HepG2 (cell line): ENCODE measurements around the gene SLC5A6. TPM values are rescaled to one million over a fixed set of nuclear protein-coding genes. Genes with fewer than 3 reads are reported as not detected.

Experiments used
- CBX2 ChIP-seq, 2 experiments: fragments of 200-600 bp in 1 of 2; sonication (generic); formaldehyde crosslinking in 1 of 2; IDR thresholded peaks; 2 replicates each; pipeline versions ENCODE4 v1.7.0 to v1.8.1; 2018 to 2022; ENCODE audit warnings: low read depth in 2 of 2, low read length in 1 of 2, mild to moderate bottlenecking in 1 of 2, missing genetic modification reagents in 1 of 2
- CHCHD3 ChIP-seq: sonication (generic); formaldehyde crosslinking; IDR thresholded peaks from 2 replicates; pipeline ENCODE4 v1.8.0; 2022; ENCODE audit warnings: mild to moderate bottlenecking, missing genetic modification reagents, moderate library complexity
- DNMT3B ChIP-seq: conservative IDR thresholded peaks from 2 replicates; pipeline ENCODE4 v1.6.1; 2016; ENCODE audit warnings: missing biosample characterization, control low read depth
- GLI4 ChIP-seq: sonication (generic); formaldehyde crosslinking; IDR thresholded peaks from 2 replicates; pipeline ENCODE4 v1.5.1; 2020; ENCODE audit warnings: missing genetic modification reagents, mild to moderate bottlenecking, moderate library complexity, borderline replicate concordance
- GZF1 ChIP-seq: sonication (generic); formaldehyde crosslinking; IDR thresholded peaks from 2 replicates; pipeline ENCODE4 v1.5.1; 2020; ENCODE audit warnings: mild to moderate bottlenecking, missing genetic modification reagents
- HDAC1 ChIP-seq: sonication (generic); formaldehyde crosslinking; IDR thresholded peaks from 2 replicates; pipeline ENCODE4 v1.5.1; 2020; ENCODE audit warnings: mild to moderate bottlenecking, missing genetic modification reagents
- HNRNPLL ChIP-seq: fragments of 200-400 bp; formaldehyde crosslinking; IDR thresholded peaks from 2 replicates; pipeline ENCODE4 v1.6.1; 2017; ENCODE audit warnings: mild to moderate bottlenecking, low read depth, low read length; ENCODE audit not compliant: poor library complexity, severe bottlenecking
- HOXA5 ChIP-seq: sonication (generic); formaldehyde crosslinking; IDR thresholded peaks from 2 replicates; pipeline ENCODE4 v1.4.0; 2020; ENCODE audit warnings: missing genetic modification reagents
- MED1 ChIP-seq: sonication (generic); formaldehyde crosslinking; IDR thresholded peaks from 2 replicates; pipeline ENCODE4 v1.4.0; 2020; ENCODE audit warnings: missing genetic modification reagents
- MTA1 ChIP-seq: sonication (generic); formaldehyde crosslinking; IDR thresholded peaks from 2 replicates; pipeline ENCODE4 v1.4.0; 2020; ENCODE audit warnings: missing genetic modification reagents, mild to moderate bottlenecking, borderline replicate concordance
- MXD4 ChIP-seq: IDR thresholded peaks from 2 replicates; pipeline ENCODE4 v1.6.1; 2016; ENCODE audit warnings: mild to moderate bottlenecking, missing biosample characterization, missing genetic modification reagents
- RBM39 ChIP-seq: fragments of 200-400 bp; formaldehyde crosslinking; IDR thresholded peaks from one replicate; pipeline ENCODE4 v1.6.1; 2018; ENCODE audit warnings: antibody characterized with exemption, mild to moderate bottlenecking, low read depth, low read length; ENCODE audit not compliant: poor library complexity, severe bottlenecking
- SP5 ChIP-seq: IDR thresholded peaks from 2 replicates; pipeline ENCODE4 v1.6.1; 2016; ENCODE audit warnings: low read depth, borderline replicate concordance
- TEAD2 ChIP-seq: sonication (generic); formaldehyde crosslinking; IDR thresholded peaks from 2 replicates; pipeline ENCODE4 v1.9.0; 2021; ENCODE audit warnings: missing genetic modification reagents
- ZNF234 ChIP-seq: sonication (generic); formaldehyde crosslinking; conservative IDR thresholded peaks from 2 replicates; pipeline ENCODE4 v1.5.1; 2020; ENCODE audit warnings: mild to moderate bottlenecking, missing genetic modification reagents
- ZNF775 ChIP-seq: sonication (generic); formaldehyde crosslinking; IDR thresholded peaks from 2 replicates; pipeline ENCODE4 v1.4.0; 2020; ENCODE audit warnings: missing genetic modification reagents, mild to moderate bottlenecking, moderate library complexity, borderline replicate concordance
- ZNF83 ChIP-seq: sonication (generic); formaldehyde crosslinking; IDR thresholded peaks from 2 replicates; pipeline ENCODE4 v1.4.0; 2020; ENCODE audit warnings: missing genetic modification reagents, mild to moderate bottlenecking, borderline replicate concordance
- polyA plus RNA-seq, 8 experiments: library from polyadenylated mRNA; depleted of rRNA in 3 of 8; stranded (reverse) in 7 of 8; unstranded in 1 of 8; fragments of >200 nt; fragmentation: Illumina TruSeq in 4 of 8; extraction: Trizol in 4 of 8; gene quantifications; 2 replicates each; pipeline versions ENCODE4 v1.2.1 to v1.2.3, GENCODE V29; 2011 to 2016; ENCODE audit warnings: low read depth in 4 of 8, missing spikeins in 1 of 8, mixed read lengths in 1 of 8; ENCODE audit not compliant: insufficient read depth in 1 of 8
- total RNA-seq, 5 experiments: library from RNA; depleted of rRNA; stranded (reverse); fragments of >200 nt; fragmentation: Illumina TruSeq; extraction: Trizol; gene quantifications; 2 replicates each; pipeline ENCODE4 v1.2.3, GENCODE V29; 2016; ENCODE audit warnings: low read depth in 1 of 5
- TF ChIP-seq, protein P1 (sequence below): sonication (generic); formaldehyde crosslinking; IDR thresholded peaks from 2 replicates; pipeline ENCODE4 v1.4.0; 2020; ENCODE audit warnings: missing genetic modification reagents
- TF ChIP-seq, protein P2 (sequence below): sonication (generic); formaldehyde crosslinking; IDR thresholded peaks from 2 replicates; pipeline ENCODE4 v1.5.1; 2020; ENCODE audit warnings: missing genetic modification reagents, mild to moderate bottlenecking, borderline replicate concordance
- TF ChIP-seq, protein P3 (sequence below): sonication (generic); formaldehyde crosslinking; IDR thresholded peaks from 2 replicates; pipeline ENCODE4 v1.4.0; 2020; ENCODE audit warnings: missing genetic modification reagents

Gene SLC5A6
- total and polyA plus RNA-seq, 2 of the 13 experiments (the other 11 are each of a cell fraction or from before 2014, with no cell fraction given): 135 to 417 TPM

DNA sequence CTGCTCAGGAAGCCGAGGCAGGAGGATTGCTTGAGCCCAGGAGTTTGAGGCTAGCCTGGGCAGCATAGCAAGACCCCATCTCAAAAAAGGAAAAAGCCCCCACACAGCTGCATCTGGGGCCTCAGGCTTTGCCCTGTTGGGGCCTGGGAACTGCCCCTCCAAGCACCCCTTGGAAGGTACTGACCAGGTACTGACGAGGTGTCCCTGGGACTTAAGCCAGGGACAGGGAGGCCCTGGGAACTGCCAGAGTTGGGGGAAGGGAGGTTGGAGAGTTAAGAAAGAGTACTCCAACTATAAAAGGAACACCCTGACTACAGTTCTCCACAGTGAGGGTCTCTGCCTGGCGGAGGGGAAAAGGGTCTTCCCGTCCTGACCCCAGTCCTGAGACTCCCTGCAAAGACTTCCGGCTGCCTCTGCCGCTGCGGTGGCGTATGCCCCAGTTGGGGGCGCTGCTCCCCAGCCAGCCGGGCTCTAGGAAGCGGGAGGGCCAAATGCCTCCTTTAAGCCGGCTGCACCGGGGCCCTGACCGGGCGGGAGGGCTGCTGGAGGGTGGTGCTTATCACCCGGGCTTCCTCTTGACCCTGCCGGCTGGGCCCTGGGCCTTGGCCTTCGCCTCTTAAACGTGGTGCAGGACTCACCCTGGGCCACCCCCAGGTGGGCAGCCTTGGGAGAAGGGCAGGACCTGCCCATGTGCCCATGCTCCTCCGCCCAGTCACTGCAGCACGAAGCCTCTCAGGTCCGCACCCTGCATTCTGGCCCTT, 38.0 kb upstream of the SLC5A6 start (continued):
- TF ChIP-seq MED1 (CRISPR knock-in tag) (peak; percentile 41; the same call in 1 of the 2 replicates), ZNF234 (CRISPR knock-in tag) (peak; percentile 57; the same call in 1 of the 2 replicates), GZF1 (CRISPR knock-in tag) (peak; percentile 68; the same call in 1 of the 2 replicates), CBX2 (IDR thresholded peaks at IDR 0.05; ENCODE audit: low read depth, low read length) (no peak), CBX2 (CRISPR knock-in tag; IDR thresholded peaks at IDR 0.05; ENCODE audit: low read depth) (0 out of 2 replicates have a peak, but pooled peaks have one; percentile 35), TEAD2 (CRISPR knock-in tag) (no peak), GLI4 (CRISPR knock-in tag) (peak; percentile 62; the same call in 1 of the 2 replicates), MXD4 (CRISPR knock-in tag) (peak; percentile 72; the same call in 1 of the 2 replicates), MTA1 (CRISPR knock-in tag) (no peak; the same call in 1 of the 2 replicates), HDAC1 (no peak), ZNF775 (CRISPR knock-in tag) (no peak), ZNF83 (CRISPR knock-in tag) (no peak), CHCHD3 (CRISPR knock-in tag) (0 out of 2 replicates have a peak, but pooled peaks have one; percentile 70), DNMT3B (CRISPR knock-in tag) (no peak), HNRNPLL (peak; percentile 68), HOXA5 (peak; percentile 83; the same call in 1 of the 2 replicates), SP5 (CRISPR knock-in tag) (no peak; the same call in 1 of the 2 replicates), RBM39 (peak; percentile 63)
- TF ChIP-seq, protein P1, sequence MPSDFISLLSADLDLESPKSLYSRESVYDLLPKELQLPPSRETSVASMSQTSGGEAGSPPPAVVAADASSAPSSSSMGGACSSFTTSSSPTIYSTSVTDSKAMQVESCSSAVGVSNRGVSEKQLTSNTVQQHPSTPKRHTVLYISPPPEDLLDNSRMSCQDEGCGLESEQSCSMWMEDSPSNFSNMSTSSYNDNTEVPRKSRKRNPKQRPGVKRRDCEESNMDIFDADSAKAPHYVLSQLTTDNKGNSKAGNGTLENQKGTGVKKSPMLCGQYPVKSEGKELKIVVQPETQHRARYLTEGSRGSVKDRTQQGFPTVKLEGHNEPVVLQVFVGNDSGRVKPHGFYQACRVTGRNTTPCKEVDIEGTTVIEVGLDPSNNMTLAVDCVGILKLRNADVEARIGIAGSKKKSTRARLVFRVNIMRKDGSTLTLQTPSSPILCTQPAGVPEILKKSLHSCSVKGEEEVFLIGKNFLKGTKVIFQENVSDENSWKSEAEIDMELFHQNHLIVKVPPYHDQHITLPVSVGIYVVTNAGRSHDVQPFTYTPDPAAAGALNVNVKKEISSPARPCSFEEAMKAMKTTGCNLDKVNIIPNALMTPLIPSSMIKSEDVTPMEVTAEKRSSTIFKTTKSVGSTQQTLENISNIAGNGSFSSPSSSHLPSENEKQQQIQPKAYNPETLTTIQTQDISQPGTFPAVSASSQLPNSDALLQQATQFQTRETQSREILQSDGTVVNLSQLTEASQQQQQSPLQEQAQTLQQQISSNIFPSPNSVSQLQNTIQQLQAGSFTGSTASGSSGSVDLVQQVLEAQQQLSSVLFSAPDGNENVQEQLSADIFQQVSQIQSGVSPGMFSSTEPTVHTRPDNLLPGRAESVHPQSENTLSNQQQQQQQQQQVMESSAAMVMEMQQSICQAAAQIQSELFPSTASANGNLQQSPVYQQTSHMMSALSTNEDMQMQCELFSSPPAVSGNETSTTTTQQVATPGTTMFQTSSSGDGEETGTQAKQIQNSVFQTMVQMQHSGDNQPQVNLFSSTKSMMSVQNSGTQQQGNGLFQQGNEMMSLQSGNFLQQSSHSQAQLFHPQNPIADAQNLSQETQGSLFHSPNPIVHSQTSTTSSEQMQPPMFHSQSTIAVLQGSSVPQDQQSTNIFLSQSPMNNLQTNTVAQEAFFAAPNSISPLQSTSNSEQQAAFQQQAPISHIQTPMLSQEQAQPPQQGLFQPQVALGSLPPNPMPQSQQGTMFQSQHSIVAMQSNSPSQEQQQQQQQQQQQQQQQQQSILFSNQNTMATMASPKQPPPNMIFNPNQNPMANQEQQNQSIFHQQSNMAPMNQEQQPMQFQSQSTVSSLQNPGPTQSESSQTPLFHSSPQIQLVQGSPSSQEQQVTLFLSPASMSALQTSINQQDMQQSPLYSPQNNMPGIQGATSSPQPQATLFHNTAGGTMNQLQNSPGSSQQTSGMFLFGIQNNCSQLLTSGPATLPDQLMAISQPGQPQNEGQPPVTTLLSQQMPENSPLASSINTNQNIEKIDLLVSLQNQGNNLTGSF (CRISPR knock-in tag): 0 out of 2 replicates have a peak, but pooled peaks have one; percentile 27
- TF ChIP-seq, protein P2, sequence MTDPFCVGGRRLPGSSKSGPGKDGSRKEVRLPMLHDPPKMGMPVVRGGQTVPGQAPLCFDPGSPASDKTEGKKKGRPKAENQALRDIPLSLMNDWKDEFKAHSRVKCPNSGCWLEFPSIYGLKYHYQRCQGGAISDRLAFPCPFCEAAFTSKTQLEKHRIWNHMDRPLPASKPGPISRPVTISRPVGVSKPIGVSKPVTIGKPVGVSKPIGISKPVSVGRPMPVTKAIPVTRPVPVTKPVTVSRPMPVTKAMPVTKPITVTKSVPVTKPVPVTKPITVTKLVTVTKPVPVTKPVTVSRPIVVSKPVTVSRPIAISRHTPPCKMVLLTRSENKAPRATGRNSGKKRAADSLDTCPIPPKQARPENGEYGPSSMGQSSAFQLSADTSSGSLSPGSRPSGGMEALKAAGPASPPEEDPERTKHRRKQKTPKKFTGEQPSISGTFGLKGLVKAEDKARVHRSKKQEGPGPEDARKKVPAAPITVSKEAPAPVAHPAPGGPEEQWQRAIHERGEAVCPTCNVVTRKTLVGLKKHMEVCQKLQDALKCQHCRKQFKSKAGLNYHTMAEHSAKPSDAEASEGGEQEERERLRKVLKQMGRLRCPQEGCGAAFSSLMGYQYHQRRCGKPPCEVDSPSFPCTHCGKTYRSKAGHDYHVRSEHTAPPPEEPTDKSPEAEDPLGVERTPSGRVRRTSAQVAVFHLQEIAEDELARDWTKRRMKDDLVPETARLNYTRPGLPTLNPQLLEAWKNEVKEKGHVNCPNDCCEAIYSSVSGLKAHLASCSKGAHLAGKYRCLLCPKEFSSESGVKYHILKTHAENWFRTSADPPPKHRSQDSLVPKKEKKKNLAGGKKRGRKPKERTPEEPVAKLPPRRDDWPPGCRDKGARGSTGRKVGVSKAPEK (CRISPR knock-in tag): peak; percentile 76
- TF ChIP-seq, protein P3, sequence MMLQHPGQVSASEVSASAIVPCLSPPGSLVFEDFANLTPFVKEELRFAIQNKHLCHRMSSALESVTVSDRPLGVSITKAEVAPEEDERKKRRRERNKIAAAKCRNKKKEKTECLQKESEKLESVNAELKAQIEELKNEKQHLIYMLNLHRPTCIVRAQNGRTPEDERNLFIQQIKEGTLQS (CRISPR knock-in tag): 0 out of 2 replicates have a peak, but pooled peaks have one; percentile 16
